VCaP (cell line): ENCODE results near the gene RIMS3.
A peak's percentile ranks its signal among the peaks of the same experiment; 100 is the strongest.

ENCODE experiments used
- H3K27ac ChIP-seq: fragments of 450-650 bp; 2 replicates; pipeline ENCODE4 v1.5.1; 2017
- CTCF ChIP-seq: fragments of 450-650 bp; conservative IDR thresholded peaks from 2 replicates; pipeline ENCODE4 v1.5.1; 2017; ENCODE audit warnings: mild to moderate bottlenecking, moderate library complexity

Gene RIMS3

GRCh38 chr1:40595623-40596022 is 69.9 kb downstream of the RIMS3 start:
- H3K27ac ChIP-seq, result no peak overlapping the region
- TF ChIP-seq CTCF, result no peak

- no peak for TF ChIP-seq CTCF
- no peak overlapping the region for H3K27ac ChIP-seq
Observed at GRCh38 chr1:40594187-40594531, 71.3 kb downstream of the RIMS3 start.

GRCh38 chr1:40593449-40594186 is 71.9 kb downstream of the RIMS3 start:
- H3K27ac ChIP-seq, result no peak overlapping the region
- no peak for TF ChIP-seq CTCF

GRCh38 chr1:40592107-40592803 is 73.2 kb downstream of the RIMS3 start:
- peak; percentile 89 for TF ChIP-seq CTCF
- peak overlapping the region; percentile 57 for H3K27ac ChIP-seq

GRCh38 chr1:40588586-40588985 is 76.9 kb downstream of the RIMS3 start:
- no peak overlapping the region for H3K27ac ChIP-seq
- no peak for TF ChIP-seq CTCF

GRCh38 chr1:40583980-40584379 is 81.5 kb downstream of the RIMS3 start:
- TF ChIP-seq CTCF, result no peak

GRCh38 chr1:40582116-40582515 is 83.4 kb downstream of the RIMS3 start:
- no peak for TF ChIP-seq CTCF
- H3K27ac ChIP-seq, result no peak overlapping the region

More at GRCh38 chr1:40583980-40584379, 81.5 kb downstream of the RIMS3 start:
- no peak overlapping the region for H3K27ac ChIP-seq
